Measurements from ENCODE around the gene CCDC8. TPM values are rescaled to one million over a fixed set of nuclear protein-coding genes. Genes with fewer than 3 reads are reported as not detected.
"Not testable (repeated sequence)": the region's sequence is repeated elsewhere in the genome, so short reads cannot be mapped to it uniquely, and the experiment has no call there.

Gene CCDC8
- polyA plus RNA-seq, 12 donors, result 45.6 to 86.6 (median 60.0) TPM; not detected in 1

DNA sequence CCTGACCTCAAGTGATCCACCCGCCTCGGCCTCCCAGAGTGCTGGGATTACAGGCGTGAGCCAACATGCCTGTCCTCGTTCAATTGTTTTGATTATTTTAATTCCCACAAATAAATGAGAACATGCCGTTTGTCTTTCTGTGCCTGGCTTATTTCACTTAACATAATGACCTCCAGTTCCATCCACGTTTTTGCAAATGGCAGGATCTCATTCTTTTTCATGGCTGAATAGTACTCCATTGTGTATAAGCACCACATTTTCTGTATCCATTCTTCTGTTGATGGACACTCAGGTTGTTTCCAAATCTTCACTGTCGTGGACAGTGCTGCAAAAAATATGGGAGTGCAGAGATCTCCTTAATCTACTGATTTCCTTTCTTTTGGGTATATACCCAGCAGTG lies 20.1 kb upstream of the CCDC8 start:
- DNase-seq, result not testable (repeated sequence)

DNA sequence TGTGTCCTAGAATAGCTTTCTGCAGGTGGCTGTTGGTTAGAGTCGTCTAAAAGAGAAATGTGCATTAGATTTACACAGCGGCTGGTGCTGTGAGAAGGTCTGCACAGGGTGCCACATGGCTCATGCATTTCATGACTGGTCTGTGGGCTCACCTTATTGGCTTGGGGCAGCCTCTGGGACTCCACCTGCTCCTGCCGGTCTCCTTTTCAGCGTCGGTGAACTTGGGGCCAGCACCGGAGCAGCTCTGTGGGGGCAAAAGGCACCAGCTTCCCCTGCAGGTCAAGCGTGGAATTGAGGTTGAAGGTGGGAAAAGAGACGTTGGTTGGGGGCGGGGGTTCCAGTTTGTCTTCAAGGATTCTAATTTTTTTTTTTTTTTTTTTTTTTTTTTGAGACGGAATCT lies 18.5 kb upstream of the CCDC8 start:
- no peak for DNase-seq

- DNase-seq, result no peak
These were observed 16.6 kb upstream of the CCDC8 start for GRCh38 chr19:46429999-46430398.

DNA sequence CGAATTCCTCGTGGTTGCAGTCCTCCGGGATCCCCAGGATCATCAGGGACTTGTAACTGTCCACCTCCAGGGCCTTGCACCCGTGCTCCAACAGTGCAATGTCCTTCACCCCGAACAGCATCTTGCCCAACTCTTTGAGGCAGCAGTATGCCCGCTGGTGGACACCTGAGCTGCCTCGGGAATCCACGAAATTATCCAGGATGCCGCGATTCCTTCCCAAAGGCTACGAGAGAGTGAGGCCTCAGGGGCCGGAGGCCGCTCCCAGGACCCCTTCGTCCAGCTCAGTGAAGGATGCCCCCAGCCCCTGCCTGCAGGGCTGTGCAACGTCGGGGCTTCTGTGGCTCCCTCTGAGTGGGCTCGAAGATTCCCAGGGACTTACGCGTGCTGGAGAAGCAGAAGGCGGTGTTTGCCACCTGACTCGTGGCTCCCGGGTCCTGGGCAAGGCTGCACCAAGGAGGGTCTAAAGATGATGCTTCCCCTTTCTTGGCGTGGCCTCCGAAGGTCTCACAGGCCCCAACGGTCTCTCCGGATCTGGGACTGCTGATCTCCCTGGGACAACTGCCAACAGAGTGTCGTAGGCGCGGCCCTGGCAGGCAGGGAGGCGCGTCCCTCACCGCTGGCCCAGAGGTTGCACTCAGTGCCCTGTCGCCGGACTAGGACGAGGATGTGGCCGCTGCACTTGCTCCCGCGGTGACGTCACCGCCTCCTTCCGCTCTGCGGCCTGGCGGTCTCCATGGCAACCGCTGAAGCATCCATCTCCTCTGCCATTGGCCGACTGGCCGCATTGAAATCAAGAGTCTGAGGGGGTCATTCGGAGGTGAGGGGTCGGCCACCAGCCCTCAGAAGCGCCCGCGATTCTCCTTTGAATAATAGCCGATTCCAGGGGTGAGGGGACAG lies 15.1 kb upstream of the CCDC8 start, which contains the start of gene PNMA8C:
TSS of gene PNMA8C (minus strand) at position 698 of the 897 bp plus-strand sequence. CDS start at position 121, 577 bp downstream.
- no peak for DNase-seq

DNA sequence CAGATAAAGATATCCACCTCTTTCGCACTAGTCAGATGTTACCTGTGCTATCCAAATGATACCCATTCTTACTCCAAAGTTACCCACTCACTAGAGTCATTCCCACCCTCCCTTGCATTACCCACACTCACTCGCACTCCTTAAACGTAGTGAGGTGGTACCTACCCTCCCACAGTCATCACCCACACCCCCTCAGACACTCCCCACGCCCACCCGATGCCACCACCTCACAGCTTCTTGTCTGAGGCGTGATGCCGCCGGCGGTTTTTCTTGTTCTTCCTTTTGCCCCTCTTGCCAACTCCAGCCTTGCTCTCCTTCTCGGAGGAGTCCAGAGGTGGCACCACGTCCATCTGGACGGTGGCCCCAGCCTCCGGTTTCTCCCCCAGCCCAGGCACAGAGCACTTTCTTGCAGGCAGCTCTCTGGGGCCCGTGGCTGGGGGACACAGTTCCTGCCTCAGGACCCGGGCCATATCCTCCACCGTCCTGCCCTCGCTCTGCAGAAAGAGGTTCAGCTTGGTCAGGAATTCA lies 14.2 kb upstream of the CCDC8 start:
- no peak for DNase-seq

DNA sequence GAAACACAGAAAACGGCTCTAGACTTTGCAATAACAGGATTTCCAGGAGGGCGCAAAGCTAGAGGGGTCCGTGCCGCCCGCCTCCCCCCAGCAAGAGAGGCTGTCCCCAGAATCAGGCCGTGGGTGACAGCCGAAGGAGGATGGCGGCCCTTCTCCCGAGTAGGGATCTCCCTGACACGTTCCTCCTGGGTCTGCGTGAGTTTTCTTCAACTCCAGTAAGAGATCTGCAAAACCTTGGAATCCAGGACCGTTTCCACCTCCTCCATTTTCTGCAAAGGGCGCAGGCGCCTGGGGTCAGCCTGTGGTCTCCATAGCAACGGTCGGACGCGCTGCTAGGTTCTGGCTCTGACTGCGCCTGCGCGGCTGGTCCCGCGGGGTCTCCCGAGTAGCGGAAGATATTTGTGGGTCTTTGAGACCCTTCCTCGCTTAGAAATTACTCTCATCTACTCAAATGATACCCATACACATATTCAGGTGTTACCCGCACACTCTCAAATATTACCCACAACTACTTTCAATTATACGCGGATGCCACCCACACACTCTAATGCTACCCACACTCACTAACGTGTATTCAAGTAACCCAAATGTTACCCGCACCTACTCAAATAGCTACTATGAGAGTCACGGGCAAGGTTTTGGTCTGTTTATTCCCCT lies 13.3 kb upstream of the CCDC8 start:
- DNase-seq, result peak; percentile 87

GRCh38 chr19:46426035-46426505 lies 12.7 kb upstream of the CCDC8 start:
- no peak for DNase-seq

DNA sequence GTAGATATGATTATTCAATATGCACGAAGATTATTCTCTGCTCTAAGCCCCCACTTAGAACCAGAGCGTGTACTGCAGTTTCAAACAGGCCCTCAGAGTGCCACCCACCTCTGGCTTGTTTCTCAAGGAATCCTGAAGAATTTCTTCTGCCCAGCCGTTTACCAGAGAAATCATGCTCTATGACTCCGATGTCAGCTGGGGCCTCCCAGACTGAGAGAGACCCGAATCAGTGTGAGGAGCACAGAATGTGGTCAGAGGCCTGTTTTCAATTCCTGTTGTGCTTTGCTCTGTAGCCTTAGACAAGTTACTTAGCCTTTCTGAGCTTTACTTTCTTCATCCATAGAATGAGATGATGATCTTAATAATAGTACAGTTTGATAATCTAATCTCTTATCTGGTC lies 9.8 kb upstream of the CCDC8 start:
- DNase-seq, result no peak

DNA sequence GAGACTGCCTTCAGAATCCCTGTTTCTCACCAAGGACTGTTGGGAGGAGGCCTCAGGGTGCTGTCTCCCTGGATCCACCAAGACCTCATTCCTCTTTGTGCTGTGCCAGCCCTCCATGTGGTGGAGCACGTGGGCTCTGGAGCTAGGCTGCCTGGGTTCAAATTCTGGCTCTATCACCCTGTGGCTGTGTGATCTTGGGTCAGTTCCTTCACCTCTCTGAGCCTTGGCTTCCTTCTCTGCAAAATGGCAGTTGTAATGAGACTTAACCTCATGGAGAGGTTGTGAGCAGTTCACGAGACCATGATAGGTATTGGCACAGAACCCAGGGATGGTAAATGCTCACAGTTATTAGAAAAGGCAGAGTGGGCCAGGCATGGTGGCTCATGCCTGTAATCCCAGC lies 9.0 kb upstream of the CCDC8 start:
- no peak for DNase-seq

- no peak for DNase-seq
These were observed 6.7 kb upstream of the CCDC8 start for GRCh38 chr19:46420056-46420455.

GRCh38 chr19:46415804-46416709 lies 2.7 kb upstream of the CCDC8 start:
- DNase-seq, result peak; percentile 95

DNA sequence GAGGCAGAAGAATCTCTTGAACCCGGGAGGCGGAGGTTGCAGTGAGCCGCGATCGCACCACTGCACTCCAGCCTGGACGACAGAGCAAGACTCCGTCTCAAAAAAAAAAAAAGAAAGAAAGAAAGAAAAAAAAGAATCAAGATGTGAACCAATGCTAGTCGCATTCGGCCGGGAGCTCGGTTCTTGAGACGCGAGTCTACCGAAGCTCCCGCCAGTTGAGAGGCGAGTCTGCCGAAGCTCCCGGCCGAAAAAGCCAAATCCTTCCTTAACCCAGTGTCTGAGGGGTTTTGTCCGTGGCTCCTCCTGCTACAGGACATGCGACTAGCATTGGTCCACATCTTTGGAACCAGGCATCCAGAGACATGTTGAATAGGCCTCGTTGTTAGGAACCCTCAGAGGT lies 1.5 kb upstream of the CCDC8 start:
- DNase-seq, result not testable (repeated sequence)

GRCh38 chr19:46412650-46413261 lies 608 bp downstream of the CCDC8 start:
- no peak for DNase-seq

GRCh38 chr19:46411925-46412649 lies 1.3 kb downstream of the CCDC8 start:
- DNase-seq, result no peak

DNA sequence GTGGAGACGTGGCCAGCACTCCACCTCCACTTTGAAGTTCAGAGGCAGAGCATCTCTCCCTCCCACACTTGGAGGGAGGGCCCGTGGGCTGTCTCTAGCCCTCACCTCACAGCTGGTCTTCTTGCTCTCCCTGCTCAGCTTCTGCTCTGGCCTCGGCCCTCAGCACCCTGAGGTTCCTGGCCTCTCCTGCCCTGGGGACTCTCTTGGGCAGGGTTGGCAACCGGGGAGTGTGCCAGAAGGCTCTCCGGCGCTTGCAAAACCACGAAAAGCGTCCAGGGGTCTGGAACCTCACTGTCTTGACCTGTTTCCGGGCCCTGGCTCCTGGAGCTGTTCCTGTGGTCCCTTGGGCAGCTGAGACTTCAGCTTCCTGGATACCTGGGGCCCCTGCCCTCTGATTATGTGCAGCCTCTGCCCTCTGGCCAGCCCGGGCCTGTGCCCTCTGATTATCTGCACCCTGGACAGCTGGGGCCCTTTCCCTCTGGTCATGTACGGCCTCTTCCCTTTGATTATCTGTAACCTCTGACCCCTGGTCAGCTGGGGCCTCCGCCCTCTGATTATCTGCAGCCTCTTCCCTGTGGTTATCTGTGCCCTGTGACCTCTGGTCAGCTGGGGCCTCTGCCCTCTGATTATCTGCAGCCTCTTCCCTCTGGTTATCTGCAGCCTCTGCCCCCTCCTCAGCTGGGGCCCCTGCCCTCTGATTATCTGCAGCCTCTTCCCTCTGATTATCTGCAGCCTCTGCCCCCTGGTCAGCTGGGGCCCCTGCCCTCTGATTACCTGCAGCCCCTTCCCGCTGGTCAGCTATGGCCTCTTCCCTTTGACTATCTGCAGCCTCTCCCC lies 2.1 kb downstream of the CCDC8 start:
- no peak for DNase-seq

GRCh38 chr19:46410205-46411087 lies 2.9 kb downstream of the CCDC8 start:
- DNase-seq, result no peak

GRCh38 chr19:46409191-46409590 lies 4.2 kb downstream of the CCDC8 start:
- no peak for DNase-seq

DNA sequence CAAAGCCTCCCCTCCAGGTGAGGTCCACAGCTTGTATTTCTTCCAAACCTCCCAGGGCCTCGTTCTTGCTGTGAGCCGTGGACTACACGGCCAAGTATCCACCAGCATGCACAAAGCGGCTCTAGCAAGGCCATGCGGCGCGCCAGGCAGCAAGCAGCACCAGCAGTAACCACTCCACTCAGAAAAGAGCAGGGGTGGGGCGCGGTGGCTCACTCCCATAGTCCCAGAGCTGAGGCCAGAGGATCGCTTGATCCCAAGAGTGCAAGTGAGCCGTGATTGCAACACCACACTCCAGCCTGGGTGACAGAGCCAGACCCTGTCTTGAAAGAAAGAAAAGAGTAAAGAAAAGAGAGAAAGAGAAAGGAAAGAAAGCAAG lies 4.7 kb downstream of the CCDC8 start:
- DNase-seq, result no peak
